PC-9 (cell line): Measurements from ENCODE around the gene ITGA5. TPM values are rescaled to one million over a fixed set of nuclear protein-coding genes. Genes with fewer than 3 reads are reported as not detected.

ENCODE experiments used
- BruUV-seq: library from RNA; stranded (reverse); fragments of 400-500 nt; replicated peaks from 2 replicates; lab custom pipeline; 2021; lab: Mats Ljungman, UMichigan
- CTCF ChIA-PET: fragments of 300-600 bp; sonication (Branson Sonifier 250); formaldehyde crosslinking; loops from one replicate; lab custom pipeline; 2022; ENCODE audit warnings: antibody characterized with exemption; lab: Charles Lee
- POLR2A ChIA-PET: fragments of 300-600 bp; sonication (Branson Sonifier 250); formaldehyde crosslinking; loops from one replicate; lab custom pipeline; 2022; ENCODE audit warnings: antibody characterized with exemption; ENCODE audit not compliant: unreplicated experiment; lab: Charles Lee
- DNase-seq, 2 experiments: peaks; one replicate each; pipeline versions ENCODE4 v3.0.0 to v3.0.0-alpha.2; 2015 to 2022; ENCODE audit warnings: mixed read lengths in 1 of 2
- H2AFZ ChIP-seq: fragments of 200-600 bp; sonication (generic); 2 replicates; pipeline ENCODE4 v1.8.1; 2017; ENCODE audit warnings: antibody characterized with exemption
- H3F3A ChIP-seq: fragments of 200-600 bp; sonication (generic); 2 replicates; pipeline ENCODE4 v1.8.1; 2017; ENCODE audit warnings: antibody characterized with exemption, mild to moderate bottlenecking, low read depth; ENCODE audit not compliant: insufficient read depth
- H3K27ac ChIP-seq: fragments of 200-600 bp; sonication (generic); 2 replicates; pipeline ENCODE4 v1.6.1; 2016; ENCODE audit warnings: mixed run types
- H3K27me3 ChIP-seq: fragments of 200-600 bp; sonication (generic); 2 replicates; pipeline ENCODE4 v1.6.1; 2016; ENCODE audit warnings: low read depth, mixed run types; ENCODE audit not compliant: insufficient read depth
- H3K36me3 ChIP-seq: fragments of 200-600 bp; sonication (generic); 2 replicates; pipeline ENCODE4 v1.6.1; 2016; ENCODE audit warnings: low read depth, mixed run types
- H3K4me1 ChIP-seq: fragments of 200-600 bp; sonication (generic); replicated peaks from 2 replicates; pipeline ENCODE4 v1.6.1; 2016; ENCODE audit warnings: mixed run types; ENCODE audit not compliant: insufficient read depth
- H3K4me2 ChIP-seq: fragments of 200-600 bp; sonication (generic); 2 replicates; pipeline ENCODE4 v1.6.1; 2017; ENCODE audit warnings: mixed run types
- H3K4me3 ChIP-seq: fragments of 200-600 bp; sonication (generic); 2 replicates; pipeline ENCODE4 v1.6.1; 2016; ENCODE audit warnings: mixed run types
- H3K79me2 ChIP-seq: fragments of 200-600 bp; sonication (generic); 2 replicates; pipeline ENCODE4 v1.6.1; 2017; ENCODE audit warnings: low read depth, mixed run types
- H3K9me2 ChIP-seq: fragments of 200-600 bp; sonication (generic); 2 replicates; pipeline ENCODE4 v1.8.1; 2017; ENCODE audit warnings: mild to moderate bottlenecking; ENCODE audit not compliant: insufficient read depth
- H3K9me3 ChIP-seq: fragments of 200-600 bp; sonication (generic); 2 replicates; pipeline ENCODE4 v1.8.1; 2016; ENCODE audit warnings: low read depth; ENCODE audit not compliant: insufficient read depth
- H4K20me1 ChIP-seq: fragments of 200-600 bp; sonication (generic); 2 replicates; pipeline ENCODE4 v1.8.1; 2017; ENCODE audit not compliant: insufficient read depth
- EZH2 ChIP-seq: fragments of 200-600 bp; sonication (generic); IDR thresholded peaks from 2 replicates; pipeline ENCODE4 v1.8.0; 2017; ENCODE audit warnings: antibody characterized with exemption, low read depth
- intact Hi-C: fragments of 100-400 bp; cut with micrococcal nuclease; formaldehyde crosslinking; loops from one replicate; pipeline ENCODE4 v1.10.0; 2022; ENCODE audit not compliant: unreplicated experiment
- total RNA-seq: library from RNA; stranded (reverse); gene quantifications from 2 replicates; pipeline ENCODE4 v1.2.3, GENCODE V29; 2021
- TF ChIP-seq, protein P1 (sequence below): fragments of 200-600 bp; sonication (generic); conservative IDR thresholded peaks from 2 replicates; pipeline ENCODE4 v1.6.1; 2017; ENCODE audit warnings: mixed run types, antibody characterized with exemption, mild to moderate bottlenecking, moderate library complexity

The ITGA5 gene
- total RNA-seq, 1 experiment from 2014 or later, result 28.4 TPM

DNA sequence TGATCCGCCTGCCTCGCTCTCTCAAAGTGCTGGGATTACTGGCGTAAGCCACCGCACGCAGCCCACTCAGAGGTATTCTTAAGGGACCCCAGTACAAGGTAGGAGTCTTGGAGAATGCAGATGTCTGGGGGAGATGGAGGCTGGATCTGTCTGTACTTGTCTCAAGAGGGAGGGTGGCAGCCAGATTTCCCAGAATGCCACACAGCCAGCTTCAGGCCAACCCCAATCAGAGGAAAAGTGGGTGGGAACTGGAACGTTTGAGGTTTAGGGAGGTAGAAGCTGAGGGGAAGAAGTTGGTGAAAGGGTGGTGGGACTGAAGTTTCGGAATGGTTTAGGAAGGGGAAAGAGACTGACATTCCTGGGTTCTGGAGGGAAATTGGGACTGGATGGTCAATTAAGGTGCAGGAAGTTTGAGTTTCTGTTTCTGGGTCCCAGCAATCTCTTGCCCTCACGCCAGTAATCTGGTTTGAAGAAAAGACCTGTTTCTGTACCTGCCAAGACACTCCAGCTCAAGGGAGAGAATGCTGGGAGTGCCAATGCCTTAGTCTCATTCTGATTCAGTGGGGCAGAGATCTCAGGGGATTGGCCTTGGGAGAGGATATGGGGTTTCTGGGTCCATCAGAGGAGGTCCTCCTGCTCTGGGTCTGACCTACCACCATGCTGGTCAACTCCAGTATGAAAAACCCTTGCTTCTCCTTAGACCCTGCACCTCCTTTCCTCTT, 26.4 kb downstream of the ITGA5 start:
- no TSS peak for BruUV-seq

GRCh38 chr12:54390668-54391551, 28.2 kb downstream of the ITGA5 start:
- CTCF ChIA-PET, result no interaction called here
- no peak overlapping the region for H3K27ac ChIP-seq
- peaks cover 26% of the 10 kb centered on the region for H3F3A ChIP-seq
- intact Hi-C loops, result no loop called here
- no peaks in the 10 kb centered on the region for H3K27me3 ChIP-seq
- H3K4me2 ChIP-seq, result peak overlapping the region; percentile 44
- H2AFZ ChIP-seq, result no peak overlapping the region
- peaks cover 32% of the 10 kb centered on the region for H3K4me1 ChIP-seq
- peak overlapping the region; percentile 38; the same call in 1 of the 2 replicates for H3K4me3 ChIP-seq
- peak in 1 of 2 experiments; percentile 67 for DNase-seq
- no peaks in the 10 kb centered on the region for H3K9me3 ChIP-seq
- POLR2A ChIA-PET, result interaction anchor here (0.6 kb wide), 1 partner anchor 259 kb away, joined by 3 read pairs; no protein-coding TSS in a partner anchor
- no TSS peak for BruUV-seq
- H3K9me2 ChIP-seq, result no peaks in the 10 kb centered on the region
- TF ChIP-seq EZH2, result no peak
- TF ChIP-seq, protein P1, sequence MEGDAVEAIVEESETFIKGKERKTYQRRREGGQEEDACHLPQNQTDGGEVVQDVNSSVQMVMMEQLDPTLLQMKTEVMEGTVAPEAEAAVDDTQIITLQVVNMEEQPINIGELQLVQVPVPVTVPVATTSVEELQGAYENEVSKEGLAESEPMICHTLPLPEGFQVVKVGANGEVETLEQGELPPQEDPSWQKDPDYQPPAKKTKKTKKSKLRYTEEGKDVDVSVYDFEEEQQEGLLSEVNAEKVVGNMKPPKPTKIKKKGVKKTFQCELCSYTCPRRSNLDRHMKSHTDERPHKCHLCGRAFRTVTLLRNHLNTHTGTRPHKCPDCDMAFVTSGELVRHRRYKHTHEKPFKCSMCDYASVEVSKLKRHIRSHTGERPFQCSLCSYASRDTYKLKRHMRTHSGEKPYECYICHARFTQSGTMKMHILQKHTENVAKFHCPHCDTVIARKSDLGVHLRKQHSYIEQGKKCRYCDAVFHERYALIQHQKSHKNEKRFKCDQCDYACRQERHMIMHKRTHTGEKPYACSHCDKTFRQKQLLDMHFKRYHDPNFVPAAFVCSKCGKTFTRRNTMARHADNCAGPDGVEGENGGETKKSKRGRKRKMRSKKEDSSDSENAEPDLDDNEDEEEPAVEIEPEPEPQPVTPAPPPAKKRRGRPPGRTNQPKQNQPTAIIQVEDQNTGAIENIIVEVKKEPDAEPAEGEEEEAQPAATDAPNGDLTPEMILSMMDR, result no peak
- no peaks in the 10 kb centered on the region; the same call in 1 of the 2 replicates for H4K20me1 ChIP-seq
- no peaks in the 10 kb centered on the region for H3K36me3 ChIP-seq
- H3K79me2 ChIP-seq, result no peaks in the 10 kb centered on the region

More for the DNA sequence above, 26.4 kb downstream of the ITGA5 start:
- Histone ChIP-seq H3K27me3 (no peaks in the 10 kb centered on the region), H3K9me2 (no peaks in the 10 kb centered on the region), H4K20me1 (no peaks in the 10 kb centered on the region; the same call in 1 of the 2 replicates), H3K4me1 (peaks cover 15% of the 10 kb centered on the region), H3F3A (peaks cover 13% of the 10 kb centered on the region), H3K9me3 (no peaks in the 10 kb centered on the region), H3K36me3 (no peaks in the 10 kb centered on the region), H2AFZ (no peak overlapping the region), H3K79me2 (no peaks in the 10 kb centered on the region), H3K27ac (no peak overlapping the region), H3K4me3 (no peak overlapping the region), H3K4me2 (no peak overlapping the region)
- intact Hi-C loops, result no loop called here
- CTCF ChIA-PET, result interaction anchor here (1.0 to 1.3 kb wide), 2 partner anchors 13 to 19 kb away, joined by 3 read pairs; no protein-coding TSS in a partner anchor
- no peak for DNase-seq
- POLR2A ChIA-PET, result no interaction called here
- TF ChIP-seq EZH2, result no peak
- TF ChIP-seq, protein P1, result no peak

DNA sequence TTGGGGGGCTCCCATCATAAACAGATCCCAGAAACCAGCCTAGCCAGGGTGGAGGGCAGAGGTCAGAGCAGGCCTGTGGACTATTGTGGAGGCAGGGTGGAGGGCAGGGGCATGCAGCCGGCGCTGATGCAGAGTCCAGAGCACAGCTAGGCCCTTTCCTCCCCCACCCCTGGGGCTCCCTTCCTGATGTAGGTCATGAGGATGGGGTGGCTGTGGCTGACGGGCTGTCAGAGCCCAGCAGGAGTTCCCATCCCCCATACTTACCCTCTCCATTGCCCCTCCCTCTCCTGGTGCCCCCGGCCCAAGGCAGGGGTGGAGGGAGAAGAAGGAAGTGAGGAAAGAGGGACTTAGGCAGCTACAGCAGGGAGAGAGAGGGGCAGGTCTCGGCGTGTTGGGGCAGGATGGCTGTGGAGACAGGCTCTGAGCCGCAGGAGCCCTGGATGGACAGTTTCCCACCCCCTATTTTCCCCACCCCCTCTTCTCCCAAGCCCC, 28.8 kb downstream of the ITGA5 start:
- ChIA-PET CTCF (no interaction called here), POLR2A (interaction anchor here (0.6 kb wide), 1 partner anchor 258 kb away, joined by 3 read pairs; no protein-coding TSS in a partner anchor)
- peaks cover 39% of the 10 kb centered on the region for H3K4me1 ChIP-seq
- no peak overlapping the region for H3K27ac ChIP-seq
- no TSS peak for BruUV-seq
- H3K27me3 ChIP-seq, result no peaks in the 10 kb centered on the region
- no peaks in the 10 kb centered on the region for H3K36me3 ChIP-seq
- TF ChIP-seq, protein P1, result no peak
- no peak for TF ChIP-seq EZH2
- H3K9me2 ChIP-seq, result no peaks in the 10 kb centered on the region
- H3K4me2 ChIP-seq, result no peak overlapping the region
- H3K9me3 ChIP-seq, result no peaks in the 10 kb centered on the region
- H3F3A ChIP-seq, result peaks cover 27% of the 10 kb centered on the region
- H4K20me1 ChIP-seq, result no peaks in the 10 kb centered on the region; the same call in 1 of the 2 replicates
- H2AFZ ChIP-seq, result no peak overlapping the region
- no peak overlapping the region for H3K4me3 ChIP-seq
- no peak for DNase-seq
- H3K79me2 ChIP-seq, result no peaks in the 10 kb centered on the region
- intact Hi-C loops, result no loop called here
